Renal cortex interstitium (tissue), 11 donors: ENCODE data around the gene MAGI2. TPM values are rescaled to one million over a fixed set of nuclear protein-coding genes. Genes with fewer than 3 reads are reported as not detected.
"Not testable (repeated sequence)": the region's sequence is repeated elsewhere in the genome, so short reads cannot be mapped to it uniquely, and the experiment has no call there.

Experiments
- DNase-seq, 11 donors: peaks; one replicate each; pipeline ENCODE4 v3.0.0-alpha.2; 2013; ENCODE audit warnings: low read depth in 9 of 11, low spot score in 4 of 11; ENCODE audit errors: extremely low read depth in 1 of 11
- polyA plus RNA-seq, 3 donors: library from polyadenylated mRNA; unstranded; fragments of 120-200 nt; gene quantifications; one replicate each; pipeline ENCODE4 v1.2.1, GENCODE V29; 2013; ENCODE audit not compliant: insufficient read length in 3 of 3

The MAGI2 gene
- polyA plus RNA-seq, 3 donors: 32.0 to 34.5 (median 33.9) TPM

DNA sequence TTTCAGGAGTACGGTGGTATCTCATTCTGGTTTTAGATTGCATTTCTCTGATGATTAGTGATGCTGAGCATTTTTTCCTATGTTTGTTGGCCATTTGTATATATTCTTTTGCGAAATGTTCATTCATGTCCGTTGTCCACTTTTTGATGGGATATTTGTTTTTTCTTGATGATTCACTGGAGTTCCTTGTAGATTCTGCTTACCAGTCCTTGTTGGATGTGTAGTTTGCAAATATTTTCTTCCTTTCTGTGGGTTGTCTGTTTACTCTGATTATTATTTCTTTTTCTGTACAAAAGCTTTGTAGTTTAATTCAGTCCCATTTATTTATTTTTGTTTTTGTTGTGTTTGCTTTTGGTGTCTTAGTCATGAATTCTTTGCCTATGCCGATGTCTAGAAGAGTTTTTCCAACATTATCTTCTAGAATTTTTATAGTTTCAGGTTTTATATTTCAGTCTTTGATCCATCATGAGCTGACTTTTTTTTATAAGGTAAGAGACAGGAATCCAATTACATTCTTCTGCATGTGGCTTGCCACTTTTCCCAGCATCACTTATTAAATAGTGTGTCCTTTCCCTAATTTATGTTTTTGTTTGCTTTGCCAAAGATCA, 320.5 kb downstream of the MAGI2 start:
- no peak for DNase-seq

DNA sequence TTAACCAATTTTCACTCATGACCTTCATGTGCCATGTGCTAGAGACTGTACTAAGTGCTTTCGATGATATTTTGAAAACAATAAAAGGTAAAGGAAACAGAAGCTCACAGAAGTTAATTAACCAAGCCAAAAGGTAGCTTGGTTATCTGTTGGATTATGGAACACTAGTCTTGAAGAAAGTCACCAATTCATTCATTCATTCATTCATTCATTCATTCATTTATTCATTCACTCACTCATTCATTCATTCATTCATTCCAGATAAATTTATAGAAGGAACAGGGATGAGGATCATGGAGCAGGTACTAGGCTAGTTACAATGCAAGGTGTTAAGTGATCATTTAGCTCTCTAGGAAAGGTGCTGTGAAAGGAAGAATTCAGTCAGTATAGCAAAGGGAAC, 322.8 kb downstream of the MAGI2 start:
- no peak for DNase-seq

DNA sequence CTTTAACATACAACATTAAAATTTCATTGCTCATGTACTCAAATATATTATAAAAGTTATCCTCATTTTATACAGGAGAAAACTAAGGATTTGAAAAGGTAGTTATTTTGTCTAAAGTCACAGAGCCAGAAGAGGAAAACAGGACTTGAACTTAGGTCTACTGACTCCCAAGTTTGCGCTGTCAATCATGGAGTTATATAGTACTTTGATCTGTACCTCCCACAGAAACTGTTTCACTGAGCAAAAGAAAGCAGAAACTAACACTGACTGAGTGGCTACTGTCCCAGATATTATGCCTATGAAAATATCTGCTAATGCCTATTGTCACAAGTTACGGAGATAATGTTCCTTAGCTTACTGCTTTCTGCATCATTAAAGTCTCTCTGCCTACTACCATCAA, 329.1 kb downstream of the MAGI2 start:
- no peak for DNase-seq

DNA sequence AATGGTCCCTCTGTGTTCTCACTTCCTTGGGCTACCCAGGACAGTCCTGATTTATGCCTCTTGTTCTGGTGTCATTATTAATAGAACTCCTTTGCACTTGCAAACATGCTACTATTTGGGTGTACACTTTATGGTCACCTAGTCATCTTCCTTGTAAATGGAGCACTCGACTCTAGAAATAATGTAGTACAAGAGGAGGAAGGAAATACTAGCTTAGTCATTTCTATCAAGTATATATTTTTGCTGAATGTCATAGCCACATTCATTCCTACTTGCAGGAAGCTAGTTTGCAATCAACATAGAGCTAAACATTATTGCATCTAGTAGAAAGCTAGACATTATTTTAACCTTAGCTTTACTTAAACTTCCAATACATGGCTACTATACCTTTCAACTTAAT, 335.3 kb downstream of the MAGI2 start:
- DNase-seq: no peak

DNA sequence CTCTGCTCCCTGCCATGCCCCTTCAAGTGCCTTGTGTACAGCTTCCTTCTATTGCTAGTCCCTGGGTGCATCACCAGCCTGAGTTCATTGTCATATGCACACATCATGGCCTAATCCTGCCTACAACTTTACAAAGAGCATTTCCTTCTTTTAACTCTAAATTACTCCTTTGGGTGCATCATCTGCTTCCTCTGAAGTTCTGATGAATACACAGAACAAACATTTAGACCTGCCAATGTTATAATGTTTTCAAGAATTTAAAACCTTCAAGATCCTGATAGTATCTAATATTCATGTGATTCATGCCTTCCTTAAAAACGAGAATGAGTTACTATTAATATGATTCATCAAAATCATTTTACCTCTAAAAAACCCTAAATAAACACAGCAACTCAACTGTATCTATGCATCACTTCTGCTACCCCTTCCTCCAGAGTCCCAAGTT, 357.1 kb downstream of the MAGI2 start:
- DNase-seq: no peak

DNA sequence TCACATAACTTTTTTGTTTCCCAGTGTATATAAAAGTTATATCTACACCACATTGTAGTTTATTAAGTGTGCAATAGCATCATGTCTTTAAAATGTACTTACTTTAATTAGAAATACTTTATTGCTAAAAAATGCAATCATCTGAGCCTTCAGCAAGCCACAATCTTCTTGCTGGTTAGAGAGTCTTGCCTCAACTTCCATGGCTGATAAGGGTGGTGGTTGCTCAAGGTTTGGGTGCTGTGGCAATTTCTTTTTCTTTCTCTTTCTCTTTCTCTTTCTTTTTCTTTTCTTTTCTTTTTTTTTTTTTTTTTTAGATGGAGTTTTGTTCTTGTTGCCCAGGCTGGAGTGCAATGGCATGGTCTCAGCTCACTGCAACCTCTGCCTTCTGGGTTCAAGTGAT, 360.0 kb downstream of the MAGI2 start:
- DNase-seq: no peak

DNA sequence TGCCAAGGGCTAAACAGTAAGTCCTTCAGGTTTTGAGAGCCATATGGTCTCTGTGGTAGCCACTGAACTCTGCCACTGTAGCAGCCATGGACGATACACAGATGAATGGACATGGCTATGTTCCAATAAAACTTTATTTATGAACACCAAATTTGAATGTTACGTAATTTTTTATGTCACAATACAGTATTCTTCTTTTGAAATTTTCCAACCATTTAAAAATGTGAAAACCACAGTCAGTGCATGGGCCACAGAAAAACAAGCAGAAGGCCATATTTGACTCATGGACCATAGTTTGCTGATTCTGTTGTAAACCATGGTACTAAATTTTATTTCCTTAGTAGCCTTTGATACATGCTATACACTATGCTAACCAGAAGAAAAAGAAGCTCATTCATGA, 361.8 kb downstream of the MAGI2 start:
- DNase-seq: no peak

DNA sequence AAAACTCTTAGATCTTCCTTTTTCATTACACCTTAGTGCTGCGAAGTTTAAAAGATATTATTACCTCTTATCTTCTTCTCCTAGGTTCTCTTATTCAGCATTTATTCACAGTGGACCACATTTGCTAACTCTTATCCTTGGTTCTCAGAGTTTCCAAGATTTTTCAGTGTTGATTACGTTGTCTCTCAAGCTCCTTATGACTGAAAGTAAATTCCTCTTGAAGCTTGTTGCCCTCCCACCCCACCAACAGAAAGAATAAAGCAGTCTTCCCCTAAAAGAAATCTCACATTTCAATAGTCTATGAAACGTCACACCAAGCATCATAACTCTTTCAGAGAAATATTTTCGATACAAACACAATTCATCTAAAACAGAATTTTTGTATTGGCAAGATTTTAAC, 362.5 kb downstream of the MAGI2 start:
- DNase-seq: no peak

DNA sequence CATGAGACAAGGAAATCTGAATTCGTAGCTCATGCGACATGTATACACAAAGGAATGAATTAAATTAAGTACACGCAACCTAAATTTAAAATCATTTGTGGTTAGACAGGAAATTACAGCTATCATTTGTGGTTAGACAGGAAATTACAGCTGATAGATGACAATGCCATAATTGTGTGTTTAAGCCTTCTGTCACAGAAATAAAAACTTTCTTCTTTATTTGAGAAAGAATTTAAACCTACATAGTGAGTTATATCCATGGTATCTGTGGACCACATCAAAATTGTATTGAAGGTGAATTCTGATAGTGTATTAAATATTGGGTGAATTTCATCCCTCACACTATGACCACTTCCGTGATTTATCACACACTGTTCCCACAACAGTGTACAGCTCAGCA, 362.9 kb downstream of the MAGI2 start:
- no peak for DNase-seq

DNA sequence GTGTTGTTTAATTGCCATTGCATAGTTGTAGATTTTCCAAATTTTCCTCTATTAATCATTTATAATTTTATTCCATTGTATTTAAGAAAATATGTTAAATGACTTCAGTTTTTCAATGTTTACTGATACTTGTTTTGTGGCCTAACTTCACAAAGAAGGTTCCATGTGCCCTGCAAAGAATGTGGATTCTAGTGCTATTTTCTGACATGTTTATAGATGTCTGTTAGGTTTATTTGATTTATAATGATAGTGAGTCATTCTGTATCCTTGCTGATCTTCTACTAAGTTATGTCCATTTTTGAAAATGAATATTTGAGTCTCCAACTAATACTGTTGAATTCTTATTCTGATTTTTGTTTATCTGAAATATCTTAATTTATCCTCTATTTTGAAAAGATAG, 369.0 kb downstream of the MAGI2 start:
- DNase-seq: no peak

DNA sequence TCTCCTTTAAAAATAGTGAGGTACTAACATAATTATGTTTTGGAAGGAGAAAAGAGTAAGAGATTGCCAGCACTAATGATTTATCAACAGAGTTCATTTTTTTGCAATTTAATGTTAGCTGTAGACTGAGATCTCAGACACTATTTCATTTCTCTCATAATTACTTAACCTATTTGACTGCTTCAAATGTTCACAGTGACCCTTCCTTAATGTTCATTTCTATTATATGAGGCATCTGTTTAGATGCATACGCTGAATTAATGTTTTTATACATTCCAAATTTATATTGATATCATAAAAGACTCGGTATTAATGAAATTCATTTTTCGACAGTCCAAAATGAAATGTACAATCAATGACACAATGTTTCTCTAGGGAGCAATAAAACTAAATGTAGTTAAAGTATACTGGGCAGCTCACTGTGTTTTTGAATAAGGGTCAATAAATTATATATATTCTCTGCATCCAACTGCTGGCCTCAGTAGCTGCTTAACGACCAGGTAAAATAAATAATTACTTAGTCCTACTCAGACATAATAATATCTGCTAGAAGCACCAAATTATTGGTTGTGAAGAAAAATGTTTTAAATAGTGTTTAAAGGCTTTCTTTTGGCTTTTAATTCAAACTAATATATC, 373.4 kb downstream of the MAGI2 start:
- DNase-seq: no peak

DNA sequence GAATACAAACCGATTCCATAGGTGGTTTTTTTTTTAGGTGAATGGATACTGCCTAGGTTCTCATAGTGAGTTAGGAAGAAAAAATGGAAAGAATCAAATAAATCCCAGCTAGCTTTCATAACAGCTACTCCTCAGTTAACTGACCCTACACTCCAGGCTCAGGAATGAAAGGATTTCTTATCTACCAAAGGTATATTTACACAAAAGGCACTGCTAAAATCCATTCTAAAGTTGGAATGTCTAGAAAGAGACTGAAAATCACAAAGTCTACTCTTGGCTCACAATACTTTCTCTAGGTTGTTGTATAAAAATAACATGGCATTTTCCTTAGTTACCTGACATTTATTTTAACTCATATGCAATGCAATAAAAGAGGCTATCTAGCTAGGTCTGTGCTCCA, 375.2 kb downstream of the MAGI2 start:
- DNase-seq: no peak

DNA sequence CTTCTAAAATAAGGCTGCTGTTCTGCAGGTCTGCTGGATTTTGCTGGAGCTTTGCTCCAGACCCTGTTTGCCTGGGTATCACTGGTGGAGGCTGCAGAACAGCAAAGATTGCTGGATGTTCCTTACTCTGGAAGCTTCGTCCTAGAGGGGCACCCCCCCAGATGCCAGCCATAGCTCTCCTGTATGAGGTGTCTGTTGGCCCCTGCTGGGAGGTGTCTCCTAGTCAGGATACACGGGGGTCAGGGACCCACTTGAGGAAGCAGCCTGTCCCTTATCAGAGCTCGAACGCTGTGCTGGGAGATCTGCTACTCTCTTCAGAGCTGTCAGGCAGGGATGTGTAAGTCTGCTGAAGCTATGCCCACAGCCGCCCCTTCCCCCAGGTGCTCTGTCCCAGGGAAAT, 382.3 kb downstream of the MAGI2 start:
- not testable (repeated sequence) for DNase-seq

DNA sequence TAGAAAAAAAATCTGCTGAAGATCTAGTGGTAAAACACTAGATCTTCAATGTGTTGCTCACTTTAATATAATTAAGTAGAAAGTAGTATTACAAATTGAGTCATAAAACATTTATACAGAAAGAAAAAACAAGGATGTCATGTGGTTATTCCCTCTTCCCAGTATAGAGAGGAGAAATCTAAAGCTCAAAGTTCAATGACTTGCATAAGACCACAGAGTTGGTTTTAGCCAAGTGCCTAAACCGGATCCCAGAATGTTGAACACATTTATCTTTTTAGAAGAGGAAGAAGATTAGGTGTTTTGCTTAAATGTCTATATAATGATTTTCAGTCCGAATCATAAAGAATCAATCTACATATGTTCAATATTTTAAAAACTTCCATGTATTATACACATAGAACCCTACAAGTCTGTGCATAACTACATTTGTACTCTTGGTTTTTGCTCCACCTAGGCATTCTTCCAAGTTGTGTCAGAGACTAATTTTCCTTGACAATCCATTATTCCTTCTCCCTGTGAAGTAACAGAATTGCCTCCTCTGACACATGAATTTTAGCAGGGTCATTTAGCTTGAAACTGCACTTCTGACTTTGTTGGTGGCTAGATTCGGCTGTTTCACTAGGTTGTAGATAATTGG, 389.2 kb downstream of the MAGI2 start:
- DNase-seq: no peak

DNA sequence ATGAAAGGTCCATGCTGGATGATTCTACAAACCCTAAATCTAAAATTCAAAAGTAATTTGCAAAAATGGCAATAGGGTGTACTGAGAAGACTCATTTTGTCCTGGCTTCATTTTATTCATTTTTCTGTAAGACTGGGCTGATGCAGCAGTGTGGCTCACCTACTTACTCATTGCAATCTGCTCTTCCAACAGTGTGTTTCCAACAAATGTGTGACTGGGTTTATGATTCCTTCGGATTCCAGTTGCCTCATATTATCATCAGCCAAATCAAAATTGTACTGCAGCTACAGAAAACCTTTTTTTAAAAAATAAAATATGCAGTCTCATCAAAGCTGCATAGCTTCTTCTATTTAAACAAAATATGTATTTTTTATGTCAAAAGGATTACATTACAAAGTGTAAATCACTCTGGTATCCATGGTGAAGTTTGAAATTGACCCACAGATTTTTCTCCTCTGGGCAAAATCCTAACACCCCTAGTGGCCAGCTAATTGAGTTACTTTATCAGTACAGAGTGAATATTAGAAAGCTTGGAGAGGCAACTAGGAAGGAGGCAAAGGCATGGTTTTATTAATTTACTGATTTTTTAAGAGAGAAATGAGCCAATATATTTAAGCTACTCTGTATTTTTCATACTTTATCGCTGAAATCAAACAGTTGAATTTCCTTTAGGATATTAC, 390.3 kb downstream of the MAGI2 start:
- DNase-seq: no peak

DNA sequence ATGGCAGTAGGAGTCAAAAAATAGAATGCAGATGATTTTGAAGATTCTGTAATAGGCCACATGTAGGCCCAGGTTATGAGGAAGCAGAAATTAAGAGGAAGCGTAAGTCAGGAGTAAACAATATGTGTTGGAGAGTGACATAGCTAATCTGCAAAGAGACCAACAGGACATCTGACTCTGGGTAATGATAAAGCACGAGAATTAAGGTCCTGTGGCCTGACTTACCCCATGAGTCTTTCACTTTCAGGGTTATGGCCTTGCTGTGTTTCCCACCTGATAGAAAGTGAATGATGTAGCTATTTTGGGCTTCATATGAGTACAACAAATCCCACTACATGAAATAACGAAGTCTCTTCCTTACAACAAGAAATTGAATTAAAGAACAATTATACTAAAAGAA, 393.0 kb downstream of the MAGI2 start:
- no peak for DNase-seq

DNA sequence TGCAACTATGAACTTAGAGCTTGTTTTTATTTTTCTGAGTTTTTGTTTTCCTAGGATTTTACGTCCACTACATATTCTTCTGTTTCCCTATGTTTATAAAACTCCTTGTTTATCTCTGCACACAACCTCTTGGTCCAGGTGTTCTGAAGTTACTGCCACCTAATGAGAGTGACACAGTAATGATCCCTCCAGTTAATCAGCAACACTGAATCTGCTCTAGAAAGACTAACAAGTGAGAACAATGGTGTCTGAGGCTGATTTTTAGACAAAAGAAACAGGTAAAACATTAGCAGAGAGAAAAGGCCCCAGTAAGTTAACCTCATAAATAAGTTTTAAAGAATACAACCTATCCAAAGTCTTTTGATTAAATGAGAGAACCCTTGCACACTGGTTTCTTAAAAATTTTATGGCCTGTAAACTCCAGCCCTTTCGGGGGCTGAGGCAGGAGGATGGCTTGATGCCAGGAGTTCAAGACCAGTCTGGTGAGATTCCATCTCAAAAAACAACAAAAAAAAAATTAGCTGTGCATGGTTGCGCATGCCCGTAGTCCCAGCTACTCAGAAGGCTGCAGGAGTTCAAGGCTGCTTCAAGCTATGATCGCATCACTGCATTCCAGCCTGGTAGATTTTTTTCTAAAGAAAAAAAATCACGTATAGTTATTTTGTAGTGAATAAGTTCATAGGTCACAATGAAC, 397.6 kb downstream of the MAGI2 start:
- peak; percentile 36 to 65 (median 45) for DNase-seq

DNA sequence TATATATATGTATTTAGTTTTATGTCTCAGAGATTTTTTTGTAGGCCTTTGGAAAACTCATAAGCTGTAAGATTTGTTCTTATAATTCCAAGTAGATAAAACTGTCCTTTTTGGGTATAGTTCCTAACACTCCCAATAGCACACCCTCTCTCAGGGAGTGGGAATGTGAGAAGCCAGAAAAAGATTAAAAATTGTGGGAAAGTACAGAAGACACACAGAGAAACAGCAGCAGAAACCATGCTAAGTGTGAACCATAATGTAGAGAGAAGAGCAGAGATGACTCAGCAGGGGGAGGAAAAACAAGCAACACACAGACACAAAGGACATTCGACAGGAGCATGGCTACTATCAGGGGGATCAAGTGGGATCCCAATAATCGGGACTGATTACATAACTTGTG, 401.6 kb downstream of the MAGI2 start:
- no peak for DNase-seq

DNA sequence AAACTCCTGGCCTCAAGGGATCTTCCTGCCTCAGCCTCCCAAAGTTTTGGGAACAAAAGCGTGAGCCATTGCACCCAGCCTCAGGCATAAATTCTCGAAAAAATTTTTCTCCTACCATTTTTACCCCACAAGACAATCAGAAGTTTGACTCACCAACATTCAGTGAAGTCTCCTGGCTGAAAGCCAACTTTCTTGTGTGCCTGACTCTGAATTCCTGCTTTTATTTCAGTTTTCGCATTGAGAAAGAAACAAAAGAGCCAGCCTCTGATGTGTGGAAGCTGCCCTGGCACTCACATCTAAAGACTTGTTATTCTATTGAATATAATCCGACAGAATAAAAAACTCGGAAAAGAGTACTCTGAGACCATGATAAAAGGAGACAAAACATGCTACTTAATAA, 402.9 kb downstream of the MAGI2 start:
- DNase-seq: peak in 1 of 11 donors; percentile 11

DNA sequence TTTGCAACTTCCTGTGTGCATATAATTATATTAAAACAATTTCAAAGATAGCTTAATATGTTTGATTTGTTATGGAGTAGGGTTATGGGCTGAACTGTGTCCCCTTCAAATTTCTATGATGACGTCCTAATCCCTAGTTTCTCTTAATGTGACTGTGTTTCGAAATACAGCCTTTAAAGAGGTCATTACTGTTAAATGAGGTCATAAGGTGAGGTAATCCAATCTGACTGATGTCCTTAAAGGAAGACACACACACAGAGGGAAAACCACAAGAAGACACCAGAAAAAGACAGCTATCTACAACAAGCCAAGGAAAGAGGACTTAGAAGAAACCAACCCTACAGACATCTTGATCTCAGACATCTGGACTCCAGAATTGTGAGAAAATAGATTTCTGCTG, 407.4 kb downstream of the MAGI2 start:
- no peak for DNase-seq
